HT1080 (cell line): ENCODE measurements around the gene VAPB. TPM values are rescaled to one million over a fixed set of nuclear protein-coding genes. Genes with fewer than 3 reads are reported as not detected.
"Not testable (repeated sequence)": the region's sequence is repeated elsewhere in the genome, so short reads cannot be mapped to it uniquely, and the experiment has no call there.

Experiments used
- DNase-seq: peaks from one replicate; pipeline ENCODE4 v3.0.0-alpha.2; 2015; ENCODE audit warnings: low read depth
- total RNA-seq: library from RNA; depleted of rRNA; stranded (reverse); fragments of >200 nt; shearing (Covaris generic); gene quantifications from 2 replicates; pipeline ENCODE4 v1.2.3, GENCODE V29; 2014

VAPB gene
- total RNA-seq, 1 experiment from 2014 or later = 14.2 TPM

DNA sequence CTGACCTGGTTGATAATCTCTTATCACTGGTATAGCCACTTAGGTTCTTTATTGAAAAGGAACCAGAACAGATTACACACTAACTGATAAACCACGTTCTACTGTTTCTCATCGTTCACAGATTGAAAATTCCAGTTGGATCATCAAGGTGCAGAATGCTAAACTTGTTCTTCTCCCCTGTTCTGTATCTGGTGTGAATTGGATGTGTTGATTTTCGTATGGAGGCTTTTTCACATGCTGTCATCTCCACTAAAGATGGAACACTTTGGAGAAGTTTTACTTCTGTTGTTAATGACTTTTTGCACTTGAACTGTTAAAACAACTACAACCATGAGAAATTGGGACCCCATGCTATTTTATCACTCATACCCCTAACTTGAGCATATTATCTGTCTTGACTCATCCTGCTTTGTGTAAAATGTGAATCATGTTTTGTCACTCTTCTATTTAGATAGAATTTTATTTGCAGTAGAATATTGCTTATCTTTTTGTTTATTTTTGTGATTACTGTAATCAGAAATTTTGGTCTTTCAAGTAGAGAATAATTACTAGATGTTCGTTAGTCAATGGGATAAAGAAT lies 17.5 kb downstream of the VAPB start:
- DNase-seq = no peak

DNA sequence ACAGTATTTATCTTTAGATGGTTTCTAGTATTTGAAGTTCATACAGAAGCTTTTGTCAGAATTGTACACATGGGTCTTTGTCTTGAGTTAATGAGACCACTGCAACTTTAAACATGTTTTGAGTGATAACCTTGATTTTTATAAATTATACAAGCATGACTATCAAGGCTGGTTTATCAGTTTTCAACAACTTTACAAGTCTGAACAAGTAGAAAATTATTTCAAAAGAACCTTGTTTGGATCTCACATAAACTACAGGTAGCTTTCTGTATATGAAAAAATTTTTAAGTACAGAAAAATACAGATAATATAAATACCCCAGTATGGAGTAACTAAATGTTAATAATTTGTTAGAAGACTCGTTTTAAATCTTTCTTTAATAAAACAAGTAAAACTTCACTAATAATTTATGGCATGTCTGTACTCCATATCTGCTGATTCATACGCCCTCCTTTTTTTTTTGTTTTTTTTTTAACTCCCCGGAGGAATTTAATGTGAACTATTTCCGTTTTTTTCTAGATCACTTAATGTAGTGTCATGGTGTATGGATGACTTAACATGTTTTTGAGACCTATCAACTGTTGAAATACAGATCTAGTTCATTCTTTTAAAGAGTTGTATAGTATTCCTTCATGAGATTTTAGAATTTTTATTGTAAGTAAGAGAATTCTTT lies 18.3 kb downstream of the VAPB start:
- peak; percentile 60 for DNase-seq

DNA sequence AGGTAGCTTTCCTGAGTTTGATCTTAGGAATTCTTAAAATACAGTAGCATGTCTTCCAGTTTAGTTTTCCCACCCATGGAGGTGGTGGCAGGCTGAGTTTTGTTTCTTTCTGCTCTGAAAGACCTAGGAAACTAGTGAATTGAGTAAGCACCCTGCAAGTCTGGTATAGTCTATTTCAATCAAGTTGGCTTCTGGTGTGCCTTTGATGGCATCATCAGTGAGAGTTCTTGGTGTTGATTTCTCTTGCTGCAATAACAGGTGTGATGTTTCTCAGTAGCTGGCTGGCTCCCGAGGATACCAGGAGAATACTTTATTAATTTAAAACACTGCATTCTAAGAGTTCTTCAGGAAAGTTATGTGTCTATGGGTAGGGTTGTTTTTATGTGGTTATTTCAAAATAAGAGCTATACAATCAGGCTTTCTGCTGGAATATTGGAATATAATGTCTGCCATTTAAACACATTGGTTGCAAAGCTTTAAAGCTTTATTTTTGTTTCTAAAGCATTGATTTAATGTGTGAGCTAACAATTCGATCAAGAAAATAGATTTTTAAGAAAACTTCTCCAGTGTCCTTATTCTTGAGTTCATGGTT lies 19.0 kb downstream of the VAPB start:
- DNase-seq = no peak

DNA sequence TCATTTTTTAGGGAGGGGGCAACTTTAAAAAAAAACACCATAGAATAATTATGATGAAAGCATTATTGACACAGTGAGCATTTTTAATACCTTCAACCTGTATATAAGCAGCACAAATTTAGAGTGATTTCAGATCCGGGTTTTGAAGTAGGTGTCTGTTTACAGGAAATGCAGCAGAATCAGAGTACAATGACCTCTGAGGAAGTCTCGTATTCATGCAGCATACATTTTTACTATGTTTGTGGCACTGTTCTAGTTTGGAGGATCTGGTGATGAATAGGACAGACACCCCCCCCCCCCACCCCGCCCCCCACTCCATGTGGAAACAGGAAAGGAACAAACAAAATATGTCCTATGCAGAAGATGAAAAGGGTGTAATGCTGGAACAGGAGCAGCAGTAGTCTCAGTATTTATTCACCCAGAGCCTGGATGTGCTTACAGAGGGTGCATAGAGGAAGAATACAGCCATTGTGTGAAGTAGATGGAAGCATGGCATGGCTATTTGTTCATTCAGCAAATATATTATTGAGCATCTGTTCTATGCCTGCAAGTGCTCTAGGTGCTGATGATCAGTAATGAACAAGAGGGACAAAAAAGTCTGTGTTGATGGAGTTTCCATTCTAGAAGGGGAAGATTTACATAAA lies 19.7 kb downstream of the VAPB start:
- DNase-seq = peak; percentile 11

DNA sequence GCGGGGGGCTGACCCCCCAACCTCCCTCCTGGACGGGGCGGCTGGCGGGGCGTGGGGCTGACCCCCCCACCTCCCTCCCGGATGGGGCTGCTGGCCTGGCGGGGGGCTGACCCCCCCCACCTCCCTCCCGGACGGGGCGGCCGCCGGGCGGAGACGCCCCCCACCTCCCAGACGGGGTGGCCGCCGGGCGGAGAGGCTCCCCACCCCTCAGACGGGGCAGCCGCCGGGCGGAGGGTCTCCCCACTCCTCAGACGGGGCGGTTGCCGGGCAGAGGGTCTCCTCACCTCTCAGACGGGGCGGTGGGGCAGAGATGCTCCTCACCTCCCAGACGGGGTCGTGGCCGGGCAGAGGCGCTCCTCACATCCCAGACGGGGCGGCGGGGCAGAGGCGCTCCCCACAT lies 25.2 kb downstream of the VAPB start:
- not testable (repeated sequence) for DNase-seq

DNA sequence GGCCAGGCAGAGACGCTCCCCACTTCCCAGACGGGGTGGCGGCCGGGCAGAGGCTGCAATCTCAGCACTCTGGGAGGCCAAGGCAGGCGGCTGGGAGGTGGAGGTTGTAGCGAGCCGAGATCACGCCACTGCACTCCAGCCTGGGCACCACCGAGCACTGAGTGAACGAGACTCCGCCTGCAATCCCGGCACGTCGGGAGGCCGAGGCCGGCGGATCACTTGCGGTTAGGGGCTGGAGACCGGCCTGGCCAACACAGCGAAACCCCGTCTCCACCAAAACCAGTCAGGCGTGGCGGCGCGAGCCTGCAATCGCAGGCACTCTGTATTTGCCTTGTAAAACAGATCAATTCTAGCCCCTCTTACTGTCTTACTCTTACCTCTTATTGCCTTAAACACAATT lies 25.8 kb downstream of the VAPB start:
- not testable (repeated sequence) for DNase-seq

DNA sequence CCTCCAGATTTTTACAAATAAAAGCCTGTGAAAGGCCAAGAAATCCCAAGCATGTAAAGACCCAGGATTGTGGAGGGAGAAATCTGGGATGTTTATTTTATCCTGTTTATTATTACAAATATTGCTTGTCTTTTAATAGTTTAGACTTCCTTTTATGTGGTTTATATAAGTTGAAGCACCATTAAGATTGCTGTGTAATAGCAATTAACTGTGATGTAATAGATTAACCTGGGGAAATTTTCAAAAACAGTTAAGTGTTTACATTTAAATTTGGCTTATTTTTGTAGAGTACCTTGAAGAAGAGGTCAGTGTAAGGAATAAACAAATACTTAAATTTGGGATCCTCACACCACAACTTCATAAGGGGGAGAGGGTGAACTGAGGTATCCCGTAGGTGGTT lies 27.0 kb downstream of the VAPB start:
- no peak for DNase-seq

DNA sequence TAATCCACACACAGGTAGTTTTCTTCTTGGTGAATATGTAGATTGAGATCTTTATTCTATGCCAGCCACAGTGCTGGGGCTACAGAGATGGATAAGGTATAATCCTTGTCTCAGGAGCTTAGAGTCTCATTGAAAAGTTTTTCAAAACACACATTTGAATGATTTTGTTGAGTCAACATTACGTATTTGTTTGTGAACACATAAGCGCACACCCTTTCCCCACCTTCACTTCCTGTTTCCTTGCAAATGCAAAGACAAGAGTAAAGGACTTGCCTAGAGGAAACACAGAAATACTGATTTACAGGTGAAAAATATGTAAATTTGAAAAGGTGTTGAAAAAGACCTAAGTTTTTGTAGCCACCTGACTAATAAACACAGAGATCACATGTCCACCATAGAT lies 27.8 kb downstream of the VAPB start:
- no peak for DNase-seq

DNA sequence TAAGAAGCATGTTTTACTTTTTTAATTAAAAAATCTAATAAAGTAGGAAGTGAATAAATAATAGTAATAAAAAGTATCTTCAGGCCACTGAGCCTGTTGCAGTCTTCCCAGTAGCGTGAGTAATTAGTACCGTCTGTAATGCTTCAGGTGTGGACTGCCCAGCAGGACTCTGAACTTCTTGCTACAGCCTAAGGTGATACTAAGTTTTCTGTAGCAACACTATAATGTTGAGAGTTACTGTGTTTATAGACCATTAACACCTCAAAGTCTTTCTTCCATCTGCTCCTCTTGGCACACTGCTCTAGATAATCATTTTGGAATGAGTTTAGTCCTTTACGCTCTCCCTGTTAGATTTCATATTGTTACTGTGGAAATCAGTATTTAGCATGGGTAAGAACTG lies 28.4 kb downstream of the VAPB start:
- no peak for DNase-seq

DNA sequence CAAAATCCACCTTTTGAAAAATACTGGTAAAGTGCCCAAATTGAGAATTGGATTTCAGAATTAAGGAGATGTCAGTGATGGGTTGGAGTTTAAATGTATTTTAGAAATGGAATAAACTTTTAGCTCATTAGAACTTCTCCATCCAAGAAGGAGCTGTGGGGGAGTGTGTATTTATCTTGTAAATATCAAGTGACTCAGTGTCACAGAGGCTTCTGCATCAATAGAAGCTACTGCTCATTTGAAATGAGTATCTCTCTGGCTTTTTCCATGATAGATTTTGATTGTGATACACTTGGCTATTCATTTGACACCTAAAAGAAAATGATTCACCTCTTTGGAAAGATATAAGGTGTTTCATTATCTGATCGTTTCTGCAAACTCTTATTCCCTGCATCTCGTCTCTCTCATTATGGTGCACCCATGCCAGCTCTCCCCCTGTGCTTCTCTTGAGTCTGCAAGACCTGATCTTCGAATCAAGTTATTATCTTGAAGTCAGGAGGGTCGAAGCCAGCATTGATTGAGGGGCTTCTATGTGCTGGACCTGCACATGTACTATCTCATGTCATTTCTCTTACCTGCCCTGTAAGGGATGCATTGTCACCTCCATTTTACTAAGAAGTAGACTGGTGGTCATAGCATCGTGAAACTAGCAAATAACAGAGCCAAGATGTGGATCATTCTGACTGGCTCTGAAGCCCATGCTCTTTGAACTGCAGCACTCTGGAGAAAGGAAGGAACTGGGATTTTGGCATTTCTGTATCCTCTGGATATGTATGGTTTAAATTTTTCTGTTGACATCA lies 30.1 kb downstream of the VAPB start:
- no peak for DNase-seq

DNA sequence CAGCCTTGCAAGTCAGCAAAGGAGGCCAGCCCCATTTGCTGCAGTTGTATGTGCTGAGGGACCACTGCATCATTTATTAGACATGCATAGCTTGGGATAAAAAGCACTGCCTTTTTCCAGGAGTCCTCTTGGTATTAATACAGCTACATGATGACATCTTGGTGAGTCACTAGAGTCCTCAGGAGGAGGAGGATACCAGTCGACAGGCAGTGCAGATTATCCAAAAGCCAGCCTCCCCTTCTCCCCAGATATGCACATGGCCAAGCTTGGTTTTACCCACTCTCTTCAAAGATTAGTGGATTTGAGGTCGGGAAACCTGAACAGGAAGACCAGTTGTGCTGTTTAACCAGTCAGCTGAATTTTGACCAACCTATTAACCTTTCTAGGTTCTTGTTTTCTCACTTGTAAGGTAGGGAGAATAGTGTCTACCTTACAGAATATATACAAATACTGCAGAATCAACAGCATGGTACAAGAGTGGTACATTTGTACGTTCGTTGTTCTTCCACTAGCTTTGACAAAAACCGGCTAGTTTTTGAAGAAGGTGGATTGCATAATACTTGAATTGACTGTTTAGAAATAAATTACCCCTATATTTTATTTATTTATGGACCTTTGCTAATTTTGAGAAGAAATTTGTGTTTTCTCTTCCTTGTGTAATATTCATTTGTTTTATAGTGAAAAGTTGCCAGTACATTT lies 31.9 kb downstream of the VAPB start:
- peak; percentile 74 for DNase-seq

DNA sequence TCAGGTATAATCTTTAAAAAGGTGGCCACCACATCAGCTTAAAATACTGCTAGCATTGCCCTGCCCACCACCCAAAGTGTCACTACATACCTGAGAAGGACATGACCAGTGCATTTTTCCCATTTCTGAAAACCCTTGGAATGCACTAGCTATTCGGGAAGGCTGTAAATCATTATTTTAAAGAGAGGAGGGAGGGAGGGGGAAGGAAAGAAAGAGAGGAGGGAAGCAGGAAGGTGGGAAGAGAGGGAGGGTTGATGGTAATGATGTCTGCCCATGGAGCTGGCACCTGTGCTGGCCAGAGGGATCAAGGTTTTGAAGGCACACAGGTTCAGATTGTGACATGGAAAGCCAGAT lies 32.4 kb downstream of the VAPB start:
- DNase-seq = no peak

DNA sequence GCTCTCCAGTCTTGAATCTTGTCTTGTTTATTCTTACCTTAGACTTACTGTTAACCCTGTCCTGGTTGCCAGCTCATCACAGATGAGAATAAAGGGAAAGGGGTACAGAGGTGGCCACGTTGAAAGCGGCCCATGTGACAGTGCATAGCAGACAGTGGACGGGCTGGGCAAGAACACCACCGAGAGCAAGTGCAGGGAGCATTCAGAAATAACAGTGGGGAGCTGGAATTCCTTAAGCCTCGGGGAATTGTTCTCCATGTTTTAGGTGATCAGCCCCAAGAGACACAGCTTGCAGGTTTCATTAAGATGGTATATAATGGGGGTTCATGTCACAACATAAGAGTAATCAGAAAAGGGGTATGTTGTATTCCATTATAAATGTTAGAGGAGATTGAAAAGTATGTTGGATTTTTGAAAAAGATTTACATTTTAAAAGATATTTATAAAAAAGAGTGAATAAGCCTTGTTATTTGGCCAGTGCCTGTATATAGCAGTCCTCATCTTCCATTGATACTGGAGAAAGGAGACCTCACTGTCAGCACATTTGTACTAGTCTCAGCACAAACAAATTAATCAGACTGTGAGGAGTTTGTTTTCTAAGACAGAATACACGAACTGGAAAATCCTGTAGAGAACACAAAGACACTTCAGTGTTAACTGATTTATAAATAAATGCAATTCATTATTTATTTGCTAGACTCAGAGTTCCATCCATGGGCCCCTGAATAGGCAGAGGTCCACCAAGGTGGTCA lies 35.4 kb downstream of the VAPB start:
- DNase-seq = no peak

DNA sequence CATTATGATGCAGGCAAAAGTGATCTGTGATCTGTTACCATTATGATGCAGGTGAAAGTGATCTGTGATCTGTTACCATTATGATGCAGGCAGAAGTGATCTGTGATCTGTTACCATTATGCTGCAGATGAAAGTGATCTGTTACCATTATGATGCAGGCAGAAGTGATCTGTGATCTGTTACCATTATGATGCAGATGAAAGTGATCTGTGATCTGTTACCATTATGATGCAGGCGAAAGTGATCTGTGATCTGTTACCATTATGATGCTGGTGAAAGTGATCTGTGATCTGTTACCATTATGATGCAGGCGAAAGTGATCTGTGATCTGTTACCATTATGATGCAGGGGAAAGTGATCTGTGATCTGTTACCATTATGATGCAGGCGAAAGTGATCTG lies 38.5 kb downstream of the VAPB start:
- DNase-seq = not testable (repeated sequence)

DNA sequence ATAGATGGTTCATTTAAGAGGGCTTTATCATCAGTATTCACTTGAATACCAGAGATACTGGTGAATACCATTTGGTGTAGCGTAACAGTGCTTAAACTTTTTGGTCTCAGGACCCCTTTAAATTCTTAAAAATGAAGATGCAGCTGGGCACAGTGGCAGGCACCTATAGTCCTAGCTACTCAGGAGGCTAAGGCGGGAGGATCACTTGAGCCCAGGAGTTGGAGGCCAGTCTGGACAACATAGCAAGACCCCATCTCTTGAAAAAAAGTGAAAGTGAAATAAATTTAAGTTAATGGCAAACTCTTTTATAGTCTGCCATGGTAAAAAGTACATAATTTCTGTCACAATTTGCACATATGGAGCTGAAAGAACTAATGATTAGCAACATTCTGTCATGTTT lies 39.3 kb downstream of the VAPB start:
- DNase-seq = no peak

DNA sequence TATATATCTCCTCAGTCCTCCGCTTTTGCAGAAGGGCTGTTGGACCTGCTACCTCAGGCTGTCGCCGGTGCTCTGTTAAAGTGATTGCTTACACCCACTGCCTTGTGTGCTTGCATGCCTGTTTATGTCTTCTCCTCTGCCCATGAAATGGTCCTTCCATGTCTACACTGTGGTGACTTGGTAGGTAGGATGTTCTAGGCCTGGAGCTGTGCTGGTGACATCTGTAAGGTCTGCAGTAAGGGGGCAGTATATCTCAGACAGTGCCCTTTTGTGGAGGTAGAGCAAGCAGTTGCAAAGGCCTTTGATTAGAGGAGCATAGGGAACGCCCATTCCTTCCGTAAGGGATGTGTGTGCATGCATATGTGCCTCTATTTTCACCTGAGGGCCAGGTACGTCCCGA lies 40.3 kb downstream of the VAPB start:
- no peak for DNase-seq

DNA sequence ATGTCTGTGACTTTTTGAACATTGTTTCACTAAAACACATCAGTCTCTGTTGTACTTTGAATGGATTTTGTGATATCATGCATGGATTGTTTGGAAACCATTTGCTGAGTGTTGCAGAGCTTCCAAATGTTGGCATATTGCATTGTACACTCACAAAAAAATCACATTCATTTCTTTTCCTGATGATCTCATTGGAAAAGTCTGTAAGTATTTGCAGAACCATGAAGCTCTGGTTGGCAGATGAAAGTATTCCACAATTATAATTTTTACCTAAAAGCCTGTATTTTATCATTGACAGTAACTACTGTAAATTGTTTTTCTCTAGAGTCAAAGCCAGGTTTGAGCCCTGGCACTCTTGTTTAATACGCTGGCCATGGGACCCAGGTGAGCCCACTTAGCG lies 42.1 kb downstream of the VAPB start:
- no peak for DNase-seq

DNA sequence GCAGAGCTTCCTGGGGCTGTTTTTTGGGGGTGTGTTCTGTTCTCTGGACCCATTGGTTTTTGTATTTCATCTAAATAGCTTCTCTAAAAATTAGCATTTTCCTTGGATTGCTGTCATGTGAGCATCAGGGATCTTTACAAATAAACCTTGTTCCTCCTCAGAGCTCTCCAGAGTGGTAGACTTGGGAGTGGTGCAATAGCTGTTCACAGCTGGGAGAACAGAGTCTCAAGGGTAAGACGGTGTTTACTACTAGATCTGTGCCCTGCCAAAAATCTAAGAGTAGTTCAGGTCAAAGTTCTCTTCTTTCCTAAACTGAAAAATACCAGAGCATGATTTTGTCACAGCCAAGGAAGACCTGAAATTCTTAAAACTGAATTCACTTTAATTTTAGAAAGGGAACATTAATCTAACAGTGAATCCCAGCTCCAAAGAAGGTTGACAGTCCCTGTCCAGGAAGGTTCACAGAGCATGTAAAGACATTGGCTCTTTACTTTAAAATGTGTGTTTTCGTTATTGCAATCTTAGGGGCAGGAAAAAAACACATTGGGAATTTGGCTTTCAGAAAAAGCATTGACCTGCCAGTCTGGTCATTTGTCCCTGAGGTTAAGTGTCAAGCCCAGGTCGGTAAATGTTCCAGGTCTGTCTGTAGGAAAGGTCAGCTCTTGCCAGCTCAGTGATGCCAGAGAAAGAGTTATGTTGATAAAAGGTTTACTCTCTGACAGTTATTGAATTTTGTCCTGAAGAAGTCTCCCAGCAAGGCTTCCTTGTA lies 43.3 kb downstream of the VAPB start:
- no peak for DNase-seq

DNA sequence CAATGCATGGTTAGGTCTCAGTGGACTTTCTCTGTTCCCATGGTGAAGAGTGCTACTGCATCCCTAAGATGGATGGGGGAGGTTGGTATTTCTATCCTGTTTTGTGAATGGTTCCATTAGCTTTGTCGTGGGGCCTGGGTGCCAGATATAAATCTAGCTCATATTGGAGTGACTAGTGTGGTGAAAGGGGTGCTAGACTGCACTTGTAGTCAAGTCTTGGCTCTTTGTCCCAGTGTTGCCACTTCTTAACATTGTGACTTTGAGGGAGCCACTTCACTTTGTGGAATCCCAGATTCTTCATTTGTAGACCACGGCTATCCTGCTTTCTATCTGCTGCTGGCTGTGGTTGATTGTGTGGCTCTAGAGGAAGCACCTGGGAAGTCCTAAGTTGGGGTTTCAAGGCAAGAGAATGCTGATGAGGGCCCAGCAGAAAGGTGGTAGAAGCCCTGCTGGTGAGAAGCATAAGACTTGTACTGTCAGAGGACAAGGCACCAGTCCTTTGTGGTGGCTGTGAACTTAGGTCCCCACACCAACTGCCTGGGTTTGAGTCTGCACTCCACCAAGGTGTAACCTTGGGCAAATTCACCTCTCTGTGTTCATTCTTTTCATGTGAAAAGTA lies 44.1 kb downstream of the VAPB start:
- no peak for DNase-seq
